HepG2 (cell line): ENCODE measurements around the gene IST1.

Experiments used
- MED1 ChIP-seq: sonication (generic); formaldehyde crosslinking; IDR thresholded peaks from 2 replicates; pipeline ENCODE4 v1.4.0; 2020; ENCODE audit warnings: missing genetic modification reagents
- NR2C2 ChIP-seq: sonication (generic); formaldehyde crosslinking; IDR thresholded peaks from 2 replicates; pipeline ENCODE4 v1.4.0; 2020; ENCODE audit warnings: missing genetic modification reagents, mild to moderate bottlenecking, moderate library complexity, borderline replicate concordance
- ZNF205 ChIP-seq: IDR thresholded peaks from 2 replicates; pipeline ENCODE4 v1.6.1; 2018; ENCODE audit warnings: missing biosample characterization, missing genetic modification reagents
- TF ChIP-seq, protein P1 (sequence below): IDR thresholded peaks from 2 replicates; pipeline ENCODE4 v1.6.1; 2012; ENCODE audit warnings: inconsistent platforms

DNA sequence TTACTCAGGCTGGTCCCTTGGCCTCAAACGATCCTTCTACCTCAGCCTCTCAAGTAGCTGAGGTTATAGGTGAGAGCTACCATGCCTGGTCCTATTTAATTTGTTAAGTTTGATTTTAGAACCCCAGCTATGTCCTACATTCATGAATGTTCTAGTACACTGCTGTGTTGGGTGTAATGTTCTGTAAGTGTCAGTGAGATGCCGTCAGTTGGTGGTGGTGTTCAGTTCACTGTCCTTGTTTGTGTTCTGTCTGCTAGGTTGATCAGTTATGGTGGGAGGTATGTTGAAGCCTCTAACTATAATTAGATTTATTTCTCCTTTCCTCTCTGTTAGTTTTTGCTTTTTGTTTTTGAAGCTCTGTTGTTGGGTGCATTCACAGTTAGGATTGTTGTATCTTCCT is 8.3 kb downstream of the IST1 start:
- TF ChIP-seq MED1 (CRISPR knock-in tag) (no peak), NR2C2 (CRISPR knock-in tag) (no peak), ZNF205 (CRISPR knock-in tag) (no peak)
- TF ChIP-seq, protein P1, sequence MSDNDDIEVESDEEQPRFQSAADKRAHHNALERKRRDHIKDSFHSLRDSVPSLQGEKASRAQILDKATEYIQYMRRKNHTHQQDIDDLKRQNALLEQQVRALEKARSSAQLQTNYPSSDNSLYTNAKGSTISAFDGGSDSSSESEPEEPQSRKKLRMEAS = no peak
